Measurements from ENCODE around the gene ADCK2.

DNA sequence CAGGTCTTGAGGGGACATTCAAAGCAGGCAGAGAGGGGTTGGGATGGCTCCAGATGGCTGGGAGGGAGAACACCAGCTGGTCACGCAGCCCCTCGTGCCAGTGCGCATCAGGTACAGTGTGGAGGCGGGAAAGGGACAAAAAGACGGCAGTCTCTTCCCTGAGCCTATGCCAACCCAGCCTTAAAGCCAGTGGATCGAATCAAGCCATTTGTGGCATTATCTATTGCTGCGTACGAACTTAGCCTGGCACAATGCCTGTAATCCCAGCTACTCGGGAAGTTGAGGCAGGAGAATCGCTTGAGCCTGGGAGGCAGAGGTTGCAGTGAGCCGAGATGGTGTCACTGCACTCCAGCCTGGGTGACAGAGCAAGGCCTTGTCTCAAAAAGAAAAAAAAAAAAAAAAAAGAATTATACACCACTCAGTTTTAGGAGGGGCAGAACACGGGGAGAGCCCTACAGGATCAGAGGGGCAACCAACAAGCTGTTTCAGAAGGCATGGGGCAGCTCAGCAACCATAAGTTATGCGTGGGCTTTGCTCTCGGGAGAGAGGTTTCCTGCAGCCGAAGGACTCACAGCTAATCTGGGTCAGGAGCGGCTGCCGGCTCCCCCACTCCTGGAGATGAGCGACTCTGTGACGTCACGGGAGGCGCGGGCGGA lies 23.4 kb downstream of the ADCK2 start:
- no peak for TF ChIP-seq POLR2A (IDR thresholded peaks at IDR 0.05)
- TF ChIP-seq, protein P1, sequence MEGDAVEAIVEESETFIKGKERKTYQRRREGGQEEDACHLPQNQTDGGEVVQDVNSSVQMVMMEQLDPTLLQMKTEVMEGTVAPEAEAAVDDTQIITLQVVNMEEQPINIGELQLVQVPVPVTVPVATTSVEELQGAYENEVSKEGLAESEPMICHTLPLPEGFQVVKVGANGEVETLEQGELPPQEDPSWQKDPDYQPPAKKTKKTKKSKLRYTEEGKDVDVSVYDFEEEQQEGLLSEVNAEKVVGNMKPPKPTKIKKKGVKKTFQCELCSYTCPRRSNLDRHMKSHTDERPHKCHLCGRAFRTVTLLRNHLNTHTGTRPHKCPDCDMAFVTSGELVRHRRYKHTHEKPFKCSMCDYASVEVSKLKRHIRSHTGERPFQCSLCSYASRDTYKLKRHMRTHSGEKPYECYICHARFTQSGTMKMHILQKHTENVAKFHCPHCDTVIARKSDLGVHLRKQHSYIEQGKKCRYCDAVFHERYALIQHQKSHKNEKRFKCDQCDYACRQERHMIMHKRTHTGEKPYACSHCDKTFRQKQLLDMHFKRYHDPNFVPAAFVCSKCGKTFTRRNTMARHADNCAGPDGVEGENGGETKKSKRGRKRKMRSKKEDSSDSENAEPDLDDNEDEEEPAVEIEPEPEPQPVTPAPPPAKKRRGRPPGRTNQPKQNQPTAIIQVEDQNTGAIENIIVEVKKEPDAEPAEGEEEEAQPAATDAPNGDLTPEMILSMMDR (IDR thresholded peaks at IDR 0.05), result no peak
- no peak for TF ChIP-seq POLR2AphosphoS5 (IDR thresholded peaks at IDR 0.05)
